GM23248 (cell line): ENCODE data around the gene LONP2.

Experiments used
- EZH2 ChIP-seq: fragments of 200-600 bp; sonication (generic); IDR thresholded peaks from 2 replicates; pipeline ENCODE4 v1.6.1; 2018; ENCODE audit warnings: antibody characterized with exemption, mild to moderate bottlenecking; ENCODE audit not compliant: insufficient read depth, poor library complexity, severe bottlenecking
- EZH2phosphoT487 ChIP-seq: fragments of 200-600 bp; sonication (generic); IDR thresholded peaks from 2 replicates; pipeline ENCODE4 v1.6.1; 2018; ENCODE audit warnings: antibody characterized with exemption, moderate library complexity, mild to moderate bottlenecking, low read depth; ENCODE audit not compliant: insufficient read depth

DNA sequence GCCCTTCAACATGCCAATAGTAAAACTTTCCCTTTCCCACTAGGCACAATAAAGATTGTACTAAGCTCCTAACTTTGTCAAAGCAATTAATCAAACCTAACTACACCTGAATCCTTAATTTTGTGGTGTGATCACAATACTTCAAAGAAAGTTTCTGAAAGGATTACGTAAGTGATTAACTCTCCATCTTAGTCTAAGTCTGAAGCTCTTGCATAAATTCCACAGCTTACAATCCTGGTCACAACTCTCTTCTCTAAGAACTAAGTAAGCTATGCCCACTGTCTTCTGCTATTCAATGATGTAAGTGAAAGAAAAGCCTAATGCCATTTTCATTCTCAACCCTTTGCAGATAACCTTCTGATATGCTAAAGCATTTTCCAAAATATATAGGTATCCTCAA, 125.7 kb downstream of the LONP2 start:
- no peak for TF ChIP-seq EZH2
- TF ChIP-seq EZH2phosphoT487 = no peak
